GM04504 (cell line): ENCODE results near the gene NR6A1.

ENCODE experiments used
- DNase-seq: peaks from one replicate; pipeline ENCODE4 v3.0.0-alpha.2; 2012; ENCODE audit warnings: low read depth

The NR6A1 gene

GRCh38 chr9:124470726-124471125 is 300.4 kb downstream of the NR6A1 start:
- no peak for DNase-seq

- no peak for DNase-seq
Measured at GRCh38 chr9:124470306-124470705, 300.8 kb downstream of the NR6A1 start.

DNA sequence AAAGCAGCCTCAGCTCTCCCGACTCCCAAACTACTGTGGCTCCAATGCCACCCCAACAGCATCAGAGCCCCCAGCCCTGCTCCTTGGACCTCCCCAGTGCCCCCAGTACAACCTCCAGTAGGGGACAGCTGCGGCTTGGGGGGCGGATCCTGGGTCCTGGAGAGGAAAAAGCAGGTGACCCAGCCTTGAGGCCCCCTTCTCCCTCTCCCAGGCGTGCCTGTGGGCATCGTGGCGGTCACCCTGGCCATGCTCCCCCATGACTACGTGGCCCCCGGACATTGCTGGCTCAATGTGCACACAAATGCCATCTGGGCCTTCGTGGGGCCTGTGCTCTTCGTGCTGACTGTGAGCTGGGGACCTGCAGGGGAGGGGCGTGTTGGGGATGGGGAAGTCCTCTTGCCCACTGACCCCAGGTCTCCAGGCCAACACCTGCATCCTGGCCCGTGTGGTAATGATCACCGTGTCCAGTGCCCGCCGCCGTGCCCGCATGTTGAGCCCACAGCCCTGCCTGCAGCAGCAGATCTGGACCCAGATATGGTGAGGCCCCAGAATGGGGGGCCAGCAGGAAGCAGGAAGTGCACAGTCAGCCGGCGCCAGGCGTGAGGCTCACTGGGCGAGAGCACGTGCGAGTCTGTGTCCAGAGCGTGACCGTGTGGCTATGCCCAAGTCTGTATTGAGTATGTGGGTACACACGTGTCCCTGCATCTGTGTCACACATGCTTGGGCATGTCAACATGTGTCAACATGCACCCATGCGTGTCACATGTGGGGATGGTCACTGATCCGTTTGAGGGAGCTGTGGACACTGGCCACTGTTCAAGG is 301.9 kb downstream of the NR6A1 start:
- DNase-seq: no peak

DNA sequence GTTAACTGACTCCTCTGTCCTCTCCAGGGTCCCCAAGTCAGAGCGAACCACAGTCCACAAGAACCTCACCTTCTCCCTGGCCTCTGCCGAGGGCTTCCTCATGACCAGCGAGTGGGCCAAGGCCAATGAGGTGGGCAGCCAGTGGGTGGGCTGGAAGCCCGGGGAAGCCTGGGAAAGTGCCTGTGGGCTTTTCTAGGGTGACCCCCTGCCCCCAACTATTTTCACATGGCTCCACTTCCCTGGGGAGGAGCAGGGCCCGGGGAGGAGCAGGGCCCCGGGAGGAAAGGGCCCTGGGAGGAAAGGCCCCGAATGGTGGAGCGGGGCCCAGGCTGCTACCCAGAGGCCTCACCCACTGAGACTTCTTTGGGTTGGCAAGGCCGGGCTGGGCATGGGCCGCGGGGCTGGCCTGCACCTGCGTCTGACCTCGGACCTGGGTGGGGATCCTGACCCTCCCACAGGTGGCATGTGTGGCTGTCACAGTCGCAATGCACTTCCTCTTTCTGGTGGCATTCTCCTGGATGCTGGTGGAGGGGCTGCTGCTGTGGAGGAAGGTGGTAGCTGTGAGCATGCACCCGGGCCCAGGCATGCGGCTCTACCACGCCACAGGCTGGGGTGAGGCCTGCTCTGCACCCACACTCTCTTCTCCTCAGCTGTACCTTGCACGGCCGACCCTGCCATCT is 302.9 kb downstream of the NR6A1 start:
- no peak for DNase-seq

GRCh38 chr9:124467410-124468060 is 303.6 kb downstream of the NR6A1 start:
- no peak for DNase-seq
